Measurements from ENCODE around the gene DNAH12.

DNA sequence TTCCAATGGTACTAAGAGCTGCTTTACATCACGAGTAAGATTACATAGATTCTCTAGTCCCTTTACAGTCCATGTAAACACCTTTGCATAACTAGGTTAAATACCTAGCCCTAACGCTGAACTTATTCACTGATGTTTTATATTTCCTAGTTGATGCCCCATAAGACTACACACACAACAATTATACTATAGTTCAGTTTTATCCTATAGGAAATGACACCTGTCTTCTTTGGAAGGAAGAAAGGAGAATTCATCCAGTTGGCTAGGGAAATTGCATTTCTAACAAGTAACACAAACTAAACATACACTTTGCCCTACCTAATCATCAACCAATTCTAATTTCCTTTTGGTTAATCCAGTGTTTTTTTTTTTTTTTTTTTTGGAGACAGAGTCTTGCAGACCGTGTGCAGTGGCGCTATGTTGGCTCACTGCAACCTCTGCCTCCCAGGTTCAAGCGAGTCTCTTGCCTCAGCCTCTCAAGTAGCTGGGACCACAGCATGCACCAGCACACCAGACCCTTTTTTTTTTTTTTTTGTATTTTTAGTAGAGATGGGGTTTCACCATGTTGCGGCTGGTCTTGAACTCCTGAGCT lies 25.8 kb upstream of the DNAH12 start:
- TF ChIP-seq POLR2A (IDR thresholded peaks at IDR 0.05) = no peak
- no peak for TF ChIP-seq EP300 (IDR thresholded peaks at IDR 0.05)
